Prostate gland (tissue), 2 donors: ENCODE results near the gene MYADM.

ENCODE experiments used
- CTCF ChIP-seq, 4 experiments: fragments of 200-600 bp in 2 of 4; fragments of 450-650 bp in 2 of 4; sonication (generic) in 2 of 4; IDR thresholded peaks; 1 replicate in 3 of 4; 2 replicates in 1 of 4; pipeline ENCODE4 v1.5.1; 2016 to 2019; ENCODE audit warnings: antibody characterized with exemption in 4 of 4, mild to moderate bottlenecking in 2 of 4, moderate library complexity in 2 of 4
- POLR2A ChIP-seq: fragments of 450-650 bp; IDR thresholded peaks from one replicate; pipeline ENCODE4 v1.6.1; 2016; ENCODE audit warnings: antibody characterized with exemption, mild to moderate bottlenecking

DNA sequence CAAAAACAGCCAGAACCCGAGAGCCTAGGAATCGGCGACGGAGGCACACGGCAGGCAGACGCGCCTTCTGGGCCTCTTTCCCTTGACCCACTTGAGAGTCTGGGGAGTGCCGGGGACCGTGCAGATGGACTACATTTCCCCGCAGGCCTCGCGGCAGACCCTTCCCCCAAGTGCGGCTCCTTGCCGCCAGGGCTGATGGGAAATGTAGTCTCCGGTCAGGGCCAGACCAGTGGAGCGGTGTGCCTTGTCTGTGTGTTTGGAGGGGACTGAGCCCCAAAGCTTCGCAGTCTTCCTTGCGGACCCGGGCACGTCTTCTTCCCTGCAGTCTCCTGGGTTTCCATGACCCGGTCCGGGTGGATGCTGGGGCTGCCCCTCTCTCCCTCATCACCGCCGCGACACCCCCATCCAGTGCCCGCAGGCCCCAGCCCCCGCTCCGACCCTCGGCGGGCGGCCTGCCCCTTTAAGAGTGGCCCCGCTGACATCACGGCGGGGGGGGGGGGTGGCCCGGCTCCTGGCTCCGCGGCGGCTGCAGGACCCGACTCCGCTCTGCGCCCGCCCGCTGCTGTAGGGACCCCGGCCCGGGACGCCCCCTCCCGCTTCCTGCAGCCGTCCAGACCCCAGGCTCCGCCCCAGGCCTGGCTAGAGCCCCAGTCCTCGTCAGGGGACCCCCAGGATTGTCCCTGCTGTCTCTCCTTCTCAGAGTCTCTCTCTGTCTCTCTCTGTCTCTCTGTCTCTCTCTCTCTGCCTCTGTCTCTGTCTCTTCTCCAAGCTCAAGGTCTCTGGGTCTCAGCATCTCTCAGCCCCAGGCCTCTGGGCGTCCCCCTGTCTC, 40.6 kb downstream of the MYADM start:
- TF ChIP-seq CTCF (IDR thresholded peaks at IDR 0.05): no peak
- no peak for TF ChIP-seq POLR2A
